Skeletal muscle tissue (tissue), 4 donors: Measurements from ENCODE around the gene SRBD1. TPM values are rescaled to one million over a fixed set of nuclear protein-coding genes. Genes with fewer than 3 reads are reported as not detected.

Experiments used
- H3K27ac ChIP-seq: one replicate; pipeline ENCODE4 v1.7.0; 2013; ENCODE audit warnings: mild to moderate bottlenecking, low read depth, low read length, inconsistent platforms
- H3K27me3 ChIP-seq, 3 donors: one replicate each; pipeline ENCODE4 v1.7.0; 2013; ENCODE audit warnings: low read length in 3 of 3; ENCODE audit not compliant: control insufficient read depth in 3 of 3, insufficient read depth in 3 of 3
- H3K36me3 ChIP-seq, 3 donors: one replicate each; pipeline ENCODE4 v1.7.0; 2013; ENCODE audit warnings: low read length in 3 of 3; ENCODE audit not compliant: control insufficient read depth in 3 of 3, insufficient read depth in 3 of 3
- H3K4me1 ChIP-seq, 3 donors: one replicate each; pipeline ENCODE4 v1.7.0; 2013; ENCODE audit warnings: low read length in 3 of 3, mild to moderate bottlenecking in 3 of 3; ENCODE audit not compliant: control insufficient read depth in 3 of 3, insufficient read depth in 3 of 3
- H3K4me3 ChIP-seq, 3 donors: one replicate each; pipeline ENCODE4 v1.7.0; 2013; ENCODE audit warnings: low read length in 3 of 3
- H3K9ac ChIP-seq, 3 donors: one replicate each; pipeline ENCODE4 v1.7.0; 2013; ENCODE audit warnings: low read length in 3 of 3, mild to moderate bottlenecking in 3 of 3, moderate library complexity in 2 of 3, low read depth in 1 of 3
- H3K9me3 ChIP-seq, 3 donors: one replicate each; pipeline ENCODE4 v1.7.0; 2013; ENCODE audit warnings: low read length in 3 of 3; ENCODE audit not compliant: control insufficient read depth in 3 of 3
- total RNA-seq: library from RNA; depleted of rRNA; stranded (reverse); fragments of >200 nt; gene quantifications from one replicate; pipeline ENCODE4 v1.2.3, GENCODE V29; 2014
- donor health status: Osteomylitis.

Gene SRBD1
- total RNA-seq, 1 donor from 2014 or later: 57.9 TPM

DNA sequence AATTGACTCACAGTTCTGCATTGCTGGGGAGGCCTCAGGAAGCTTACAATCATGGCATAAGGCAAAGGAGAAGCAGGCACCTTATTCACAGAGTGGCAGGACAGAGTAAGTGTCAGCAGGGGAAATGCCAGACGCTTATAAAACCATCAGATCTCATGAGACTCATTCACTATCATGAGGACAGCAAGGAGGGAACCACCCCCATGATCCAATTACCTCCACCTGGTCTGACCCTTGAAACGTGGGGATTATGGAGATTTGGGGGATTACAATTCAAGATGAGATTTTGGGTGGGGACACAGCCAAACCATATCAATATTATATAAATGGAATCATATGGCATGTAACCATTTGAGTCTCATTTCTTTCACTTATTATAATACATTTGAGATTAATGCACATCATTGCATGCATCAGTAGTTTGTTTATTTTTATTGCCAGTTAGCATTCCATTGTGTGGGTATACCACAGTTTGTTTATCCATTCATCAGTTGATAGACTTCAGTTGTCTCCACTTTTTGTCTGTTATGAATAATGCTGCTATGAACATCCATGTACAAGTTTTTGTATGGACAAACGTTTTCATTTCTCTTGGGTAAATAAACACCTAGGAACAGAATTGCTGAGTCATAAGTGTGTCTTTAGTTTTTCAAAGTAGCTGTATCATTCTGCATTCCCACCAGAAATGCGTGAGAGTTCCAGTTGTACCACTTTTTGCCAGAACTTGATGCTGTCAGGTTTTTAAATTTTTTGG lies 5.8 kb upstream of the SRBD1 start:
- H3K9me3 ChIP-seq: no peaks in the 10 kb centered on the region

DNA sequence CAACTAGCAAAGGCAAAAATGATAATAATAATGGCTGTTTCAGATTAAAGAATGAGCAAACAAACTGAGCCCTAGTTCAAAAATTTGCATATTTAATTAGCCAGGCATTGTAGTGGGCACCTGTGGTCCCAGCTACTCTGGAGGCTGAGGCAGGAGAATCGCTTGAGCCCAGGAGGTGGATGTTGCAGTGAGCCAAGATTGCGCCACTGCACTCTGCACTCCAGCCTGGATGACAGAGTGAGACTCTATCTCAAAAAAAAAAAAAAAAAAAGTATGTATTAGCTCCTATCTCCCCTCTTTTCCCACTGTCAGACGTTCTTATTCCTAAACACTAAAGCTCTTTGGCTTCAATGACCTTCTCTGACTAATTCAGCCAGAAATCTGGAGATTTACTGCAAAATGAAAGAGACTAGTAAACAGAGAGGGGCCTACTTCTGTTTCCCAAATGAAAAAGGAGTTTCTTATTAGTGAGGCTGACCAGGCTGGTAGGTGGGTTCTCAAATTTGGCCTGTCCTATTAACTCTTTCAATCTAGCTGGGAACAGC lies 3.9 kb upstream of the SRBD1 start:
- no peaks in the 10 kb centered on the region for H3K36me3 ChIP-seq
- no peak overlapping the region for H3K27ac ChIP-seq
- no peaks in the 10 kb centered on the region for H3K9me3 ChIP-seq
- H3K4me1 ChIP-seq: peaks cover 6 to 8% (median 6%) of the 10 kb centered on the region in 3 donors
- no peak overlapping the region for H3K4me3 ChIP-seq
- H3K27me3 ChIP-seq: no peaks in the 10 kb centered on the region
- H3K9ac ChIP-seq: no peak overlapping the region

More for the DNA sequence above, 5.8 kb upstream of the SRBD1 start:
- no peaks in the 10 kb centered on the region for H3K36me3 ChIP-seq
- no peak overlapping the region for H3K27ac ChIP-seq
- no peaks in the 10 kb centered on the region for H3K27me3 ChIP-seq
- no peak overlapping the region for H3K4me3 ChIP-seq
- H3K4me1 ChIP-seq: no peaks in the 10 kb centered on the region
- no peak overlapping the region for H3K9ac ChIP-seq

DNA sequence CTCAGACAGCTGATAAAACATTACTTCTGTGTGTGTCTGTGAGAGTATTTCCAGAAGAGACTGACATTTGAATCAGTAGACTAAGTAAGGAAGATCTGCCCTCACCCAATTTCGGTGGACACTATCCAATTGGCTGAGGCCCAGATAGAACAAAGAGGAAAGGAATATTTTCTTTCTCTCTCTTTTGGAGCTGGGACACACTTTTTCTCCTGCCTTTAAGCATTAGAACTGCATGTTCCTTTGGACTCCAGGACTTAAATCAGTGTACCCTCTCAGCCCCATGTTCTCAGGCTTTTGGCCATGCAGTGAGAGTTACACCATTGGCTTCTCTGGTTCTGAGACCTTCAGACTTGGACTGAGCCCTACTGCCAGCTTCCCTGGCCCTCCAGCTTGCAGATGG lies 3.3 kb upstream of the SRBD1 start:
- Histone ChIP-seq H3K9me3 (no peaks in the 10 kb centered on the region), H3K27ac (no peak overlapping the region), H3K4me3 (no peak overlapping the region)

DNA sequence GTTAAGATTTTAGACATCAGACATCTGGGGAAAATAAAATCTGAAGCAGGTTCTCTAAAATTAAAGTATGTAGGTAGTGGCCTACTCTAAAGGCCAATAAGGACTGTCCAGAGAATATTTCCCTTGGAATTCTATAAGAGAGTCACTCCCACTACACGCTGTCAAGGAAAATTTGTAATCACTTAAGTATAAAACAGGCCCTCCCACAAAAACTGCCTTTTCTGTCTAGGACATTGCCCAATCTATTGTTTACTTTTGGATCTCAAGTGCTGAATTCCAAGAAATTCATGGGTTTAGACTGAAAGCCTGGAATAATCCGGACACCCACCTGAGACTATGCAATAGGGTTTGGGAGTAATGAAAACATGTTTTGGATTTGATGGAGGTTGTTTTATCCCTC lies 1.7 kb upstream of the SRBD1 start:
- Histone ChIP-seq H3K27ac (no peak overlapping the region), H3K4me1 (peaks cover 10 to 12% (median 12%) of the 10 kb centered on the region in 3 donors), H3K9me3 (no peaks in the 10 kb centered on the region), H3K36me3 (no peaks in the 10 kb centered on the region), H3K9ac (no peak overlapping the region), H3K27me3 (no peaks in the 10 kb centered on the region), H3K4me3 (no peak overlapping the region)

More for the DNA sequence above, 3.3 kb upstream of the SRBD1 start:
- Histone ChIP-seq H3K36me3 (no peaks in the 10 kb centered on the region), H3K27me3 (no peaks in the 10 kb centered on the region), H3K9ac (no peak overlapping the region), H3K4me1 (peaks cover 10 to 12% (median 10%) of the 10 kb centered on the region in 3 donors)

DNA sequence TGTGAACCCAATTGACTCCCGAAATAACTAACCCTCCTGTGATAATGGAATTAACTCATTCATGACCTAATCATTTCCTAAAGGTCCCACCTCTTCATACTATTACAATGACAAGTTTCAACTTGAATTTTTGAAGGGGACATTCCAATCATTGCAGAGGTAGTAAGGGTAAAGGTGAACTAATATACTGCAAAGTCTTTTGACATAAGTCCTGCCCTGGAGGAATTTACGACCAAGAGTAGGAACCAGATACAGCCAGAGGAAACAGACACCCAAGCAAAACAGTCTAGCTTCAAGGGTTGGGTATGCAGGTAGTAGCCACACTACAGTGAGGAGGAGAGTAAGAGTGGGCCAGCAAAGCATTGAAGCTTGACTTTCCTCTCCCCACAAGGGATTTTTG lies 1.2 kb upstream of the SRBD1 start:
- H3K36me3 ChIP-seq: no peaks in the 10 kb centered on the region
- H3K27me3 ChIP-seq: no peaks in the 10 kb centered on the region
- peak overlapping the region; percentile 77 for H3K27ac ChIP-seq
- no peak overlapping the region for H3K4me3 ChIP-seq
- no peaks in the 10 kb centered on the region for H3K9me3 ChIP-seq
- H3K9ac ChIP-seq: no peak overlapping the region
- H3K4me1 ChIP-seq: peaks cover 10 to 12% (median 12%) of the 10 kb centered on the region in 3 donors

DNA sequence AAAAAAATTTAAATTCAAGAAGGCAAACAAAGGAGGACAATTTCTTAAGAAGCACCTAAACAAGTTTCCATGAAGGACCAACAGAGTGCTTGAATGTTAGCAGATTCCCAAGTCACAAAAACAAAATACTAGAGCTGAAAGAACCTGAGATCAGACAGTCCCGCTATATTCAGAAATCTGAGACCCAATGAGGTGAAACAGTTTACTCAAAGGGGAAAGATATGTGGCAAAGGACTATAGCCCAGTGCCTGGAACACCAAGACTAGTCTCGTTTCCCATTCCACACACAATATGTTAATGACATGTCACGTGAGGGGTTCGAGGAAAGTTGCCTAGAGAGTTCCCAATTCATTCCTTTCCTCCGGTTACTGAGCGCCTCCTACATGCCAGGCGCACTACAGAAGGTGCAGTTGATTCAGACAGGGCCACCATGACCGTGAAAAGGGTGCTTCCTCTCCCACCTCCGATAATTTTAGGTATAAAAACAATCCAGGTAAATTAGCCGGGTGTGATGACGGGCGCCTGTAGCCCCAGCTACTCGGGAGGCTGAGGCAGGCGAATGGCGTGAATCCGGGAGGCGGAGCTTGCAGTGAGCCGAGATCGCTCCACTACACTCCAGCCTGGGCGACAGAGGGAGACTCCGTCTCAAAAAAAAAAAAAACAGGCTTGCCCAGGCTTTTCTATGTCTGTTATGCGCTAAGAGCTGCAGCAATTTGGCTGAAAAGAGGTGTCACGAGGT lies 617 bp downstream of the SRBD1 start:
- H3K27ac ChIP-seq: peak overlapping the region; percentile 77
- no peaks in the 10 kb centered on the region for H3K9me3 ChIP-seq
- H3K27me3 ChIP-seq: no peaks in the 10 kb centered on the region
- peak overlapping the region; percentile 71 to 84 (median 77) for H3K9ac ChIP-seq
- peak overlapping the region; percentile 86 to 90 (median 89) for H3K4me3 ChIP-seq
- peaks cover 10 to 12% (median 12%) of the 10 kb centered on the region in 3 donors for H3K4me1 ChIP-seq
- no peaks in the 10 kb centered on the region for H3K36me3 ChIP-seq

DNA sequence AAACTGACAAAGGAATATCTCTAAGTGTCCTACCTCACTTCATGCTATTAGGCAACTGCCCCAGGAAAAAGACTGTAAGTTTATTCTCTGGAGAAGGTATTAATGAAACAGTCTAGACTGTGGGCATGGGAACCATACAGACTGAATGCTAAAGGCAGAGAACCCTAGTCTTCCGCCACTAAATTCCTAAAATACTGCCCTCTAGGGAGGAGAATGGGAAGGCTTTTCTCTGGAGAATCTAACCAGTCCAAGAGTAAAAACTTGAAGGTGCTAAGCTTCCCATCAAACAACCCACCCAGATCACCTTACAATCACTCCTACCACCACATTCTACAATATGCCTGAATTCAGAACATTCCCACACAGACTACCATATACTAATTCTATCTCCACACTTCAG lies 3.4 kb downstream of the SRBD1 start:
- Histone ChIP-seq H3K4me3 (no peak overlapping the region), H3K27me3 (no peaks in the 10 kb centered on the region), H3K9me3 (no peaks in the 10 kb centered on the region), H3K36me3 (peaks cover 0 to 14% (median 0%) of the 10 kb centered on the region in 3 donors), H3K27ac (no peak overlapping the region), H3K9ac (no peak overlapping the region), H3K4me1 (peaks cover 10 to 12% (median 12%) of the 10 kb centered on the region in 3 donors)

DNA sequence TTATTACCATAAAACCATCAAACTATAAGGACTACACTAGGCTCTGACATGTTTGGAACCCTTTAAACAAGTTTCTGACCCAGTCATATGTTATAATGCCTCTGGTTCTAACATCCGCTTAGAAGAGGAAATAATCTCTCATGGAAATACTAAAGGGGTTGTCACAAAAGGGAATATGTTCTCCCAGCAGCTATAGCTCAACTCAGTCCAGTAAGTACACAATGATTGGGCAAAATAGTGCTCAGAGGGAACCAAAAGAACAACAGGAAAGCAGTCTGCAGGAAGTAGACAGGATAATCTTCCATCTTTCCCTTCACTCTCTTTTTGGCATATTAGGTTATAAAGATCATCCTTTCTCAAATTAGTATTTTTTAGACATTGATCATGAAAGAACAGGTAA lies 4.3 kb downstream of the SRBD1 start:
- Histone ChIP-seq H3K9ac (no peak overlapping the region), H3K4me3 (no peak overlapping the region), H3K27ac (no peak overlapping the region), H3K9me3 (no peaks in the 10 kb centered on the region), H3K36me3 (peaks cover 0 to 16% (median 0%) of the 10 kb centered on the region in 3 donors), H3K27me3 (no peaks in the 10 kb centered on the region), H3K4me1 (peaks cover 10 to 12% (median 12%) of the 10 kb centered on the region in 3 donors)

DNA sequence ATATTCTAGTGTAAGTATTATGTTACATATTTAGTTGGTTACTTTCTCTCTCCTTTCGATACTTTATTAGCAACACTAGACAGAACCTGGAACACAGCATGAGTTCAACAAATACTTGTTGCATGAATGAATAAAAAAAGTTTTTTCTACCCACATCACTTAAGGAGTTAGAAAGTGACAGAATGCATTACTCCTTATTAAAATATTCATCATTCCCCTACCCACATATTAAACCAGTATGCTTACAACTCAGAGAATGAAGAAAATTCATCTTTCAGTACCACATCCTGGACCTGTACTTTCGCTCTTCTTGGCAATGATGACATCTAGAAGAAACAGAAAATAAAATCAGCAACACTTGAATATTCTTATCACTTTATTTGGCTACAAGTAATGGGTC lies 6.0 kb downstream of the SRBD1 start:
- peaks cover 4 to 8% (median 7%) of the 10 kb centered on the region in 3 donors for H3K4me1 ChIP-seq
- no peak overlapping the region for H3K4me3 ChIP-seq
- no peaks in the 10 kb centered on the region for H3K27me3 ChIP-seq
- H3K27ac ChIP-seq: no peak overlapping the region
- H3K9ac ChIP-seq: no peak overlapping the region
- H3K9me3 ChIP-seq: no peaks in the 10 kb centered on the region
- H3K36me3 ChIP-seq: peaks cover 6 to 22% (median 9%) of the 10 kb centered on the region in 3 donors

DNA sequence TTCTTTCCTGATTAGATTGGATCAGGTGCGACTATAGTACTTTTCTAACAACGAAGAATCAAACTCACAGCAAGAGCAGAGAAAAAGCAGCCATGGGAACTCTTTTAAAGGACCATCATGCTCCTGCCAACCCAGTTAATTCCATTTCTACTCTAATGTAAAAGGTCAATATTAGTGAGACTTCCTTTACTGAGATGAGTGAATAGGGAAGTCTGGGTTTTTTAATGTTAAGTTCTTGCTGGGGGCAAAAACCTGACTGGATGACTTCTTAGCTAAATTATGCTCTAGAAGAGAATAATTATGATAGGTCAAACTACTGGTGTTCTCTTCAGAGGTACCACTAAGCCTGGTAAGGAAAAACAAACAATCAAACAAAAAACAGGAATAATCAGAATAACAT lies 8.4 kb downstream of the SRBD1 start:
- Histone ChIP-seq H3K27ac (no peak overlapping the region), H3K9ac (no peak overlapping the region), H3K4me3 (no peak overlapping the region), H3K27me3 (no peaks in the 10 kb centered on the region), H3K9me3 (no peaks in the 10 kb centered on the region), H3K4me1 (no peaks in the 10 kb centered on the region), H3K36me3 (peaks cover 9 to 33% (median 23%) of the 10 kb centered on the region in 3 donors)
